OCI-M2 (cell line): ENCODE results near the gene ZNF483.
"Not testable (repeated sequence)": the region's sequence is repeated elsewhere in the genome, so short reads cannot be mapped to it uniquely, and the experiment has no call there.

ENCODE experiments used
- DNase-seq: peaks from one replicate; lab custom pipeline; 2025; ENCODE audit not compliant: unreplicated experiment; lab: John Stamatoyannopoulos, UW

ZNF483 gene

DNA sequence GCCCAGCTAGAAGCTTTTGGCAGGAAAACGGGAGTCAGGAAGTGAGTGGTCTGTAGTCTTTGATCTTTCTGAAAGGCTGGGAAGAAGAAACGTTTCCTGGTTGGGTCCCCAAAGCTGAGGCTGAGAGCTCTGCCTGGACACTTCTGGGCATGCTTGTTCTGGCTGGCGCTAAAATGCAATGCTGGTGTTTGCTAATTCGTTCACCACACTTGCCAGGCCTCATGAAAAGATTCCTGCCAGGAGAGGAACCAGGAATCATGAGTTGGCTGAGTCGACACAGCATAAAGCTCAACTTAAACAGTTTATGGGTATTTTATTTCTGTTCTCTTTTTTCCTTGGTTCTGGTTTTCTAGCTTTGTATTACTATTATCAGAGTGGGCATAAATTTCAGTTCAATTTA is 85.2 kb downstream of the ZNF483 start:
- no peak for DNase-seq

DNA sequence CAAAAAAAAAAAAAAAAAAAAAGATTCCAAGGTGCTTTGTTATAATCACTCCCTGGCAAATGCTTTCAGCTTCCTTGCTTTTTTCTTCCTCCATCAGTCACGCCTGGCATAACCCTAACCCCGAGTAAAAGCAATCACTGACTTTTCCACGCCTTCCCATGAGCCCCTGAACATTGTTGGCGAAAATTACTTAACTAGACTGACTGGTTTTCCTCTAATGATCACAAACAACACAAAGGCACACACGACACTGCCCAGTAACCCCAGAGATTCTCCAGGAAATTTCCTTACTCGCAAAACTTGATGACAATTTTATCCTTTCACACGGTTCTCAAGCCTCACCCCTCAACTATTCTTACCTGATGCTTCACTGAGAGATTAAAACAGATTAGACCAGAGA is 85.9 kb downstream of the ZNF483 start:
- no peak for DNase-seq

- no peak for DNase-seq
Measured at GRCh38 chr9:111613436-111614040, 88.6 kb downstream of the ZNF483 start.

DNA sequence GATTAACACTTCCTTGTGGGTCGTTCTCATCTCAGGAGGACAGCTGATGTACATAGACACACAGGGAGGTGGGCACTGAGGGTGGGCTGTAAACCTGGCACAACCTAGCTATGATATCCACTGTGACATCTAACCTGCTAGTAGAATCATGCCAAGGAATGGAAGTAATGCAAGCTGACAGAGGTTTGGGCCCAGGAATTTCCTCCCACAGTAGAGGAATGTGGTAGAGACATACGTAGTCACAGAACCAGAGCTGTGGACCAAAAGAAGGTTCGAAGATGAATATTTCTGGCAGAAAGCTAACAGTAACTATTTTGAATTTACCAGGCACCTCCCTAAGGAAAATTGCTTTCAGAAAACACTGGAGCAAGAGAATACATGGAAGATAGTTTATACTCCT is 90.9 kb downstream of the ZNF483 start:
- no peak for DNase-seq

GRCh38 chr9:111617349-111617748 is 92.4 kb downstream of the ZNF483 start:
- DNase-seq, result not testable (repeated sequence)

GRCh38 chr9:111621895-111622480 is 97.0 kb downstream of the ZNF483 start:
- DNase-seq, result no peak

DNA sequence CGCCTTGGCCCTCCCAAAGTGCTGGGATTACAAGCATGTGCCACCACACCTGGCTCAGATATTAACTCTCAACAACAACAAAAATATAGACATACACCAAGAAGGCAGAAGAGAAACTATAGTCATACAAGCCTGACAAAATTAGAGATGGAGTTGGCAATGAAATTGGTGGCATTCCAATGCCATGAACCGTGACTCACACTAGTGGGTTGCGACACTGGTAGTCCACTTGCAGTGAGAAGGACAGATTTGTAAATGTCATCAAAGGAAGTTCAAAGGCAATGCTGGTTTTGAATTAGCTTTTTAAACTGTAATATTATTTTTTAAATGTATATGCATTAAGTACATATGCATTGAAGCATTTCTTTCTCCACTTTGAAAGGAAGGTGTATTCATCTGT is 97.6 kb downstream of the ZNF483 start:
- DNase-seq, result no peak
